NAMALWA (cell line): ENCODE results near the gene ZNF618.
"Not testable (repeated sequence)": the region's sequence is repeated elsewhere in the genome, so short reads cannot be mapped to it uniquely, and the experiment has no call there.

Experiments used
- DNase-seq: peaks from one replicate; pipeline ENCODE4 v3.0.0-alpha.2; 2015; ENCODE audit warnings: low spot score

Gene ZNF618

DNA sequence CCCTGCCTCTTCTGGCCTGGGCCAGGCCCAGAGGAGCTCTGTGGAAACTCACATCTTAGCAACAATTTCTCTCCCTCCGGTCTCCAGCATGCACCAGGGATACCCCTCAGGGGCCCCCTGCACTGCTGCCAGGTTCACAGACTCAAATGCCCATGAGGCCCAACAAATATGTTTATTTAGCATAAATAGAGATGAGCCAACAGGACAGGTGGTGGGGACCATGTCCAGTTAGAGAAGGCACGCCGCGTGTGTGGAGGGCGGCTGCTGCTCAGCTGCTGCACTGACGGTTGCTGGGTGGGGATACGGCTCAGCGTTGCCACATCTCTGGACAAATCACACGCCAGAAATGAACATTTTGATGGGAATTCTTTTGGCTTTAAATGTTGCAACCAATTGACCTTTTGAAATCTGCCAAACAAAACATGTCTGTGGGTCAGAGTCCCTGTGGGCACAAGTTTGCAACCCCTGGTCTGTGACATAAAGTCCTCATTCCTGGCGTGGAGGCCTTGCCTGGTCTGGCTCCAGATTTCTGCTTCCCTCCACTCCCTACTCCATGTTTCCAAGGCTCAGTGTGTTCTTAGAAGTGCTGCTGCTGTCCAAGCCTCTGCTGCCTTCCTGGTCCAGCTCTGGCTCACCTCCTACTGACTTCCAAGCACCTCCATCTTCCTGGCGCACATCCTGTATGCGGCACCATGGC is 113.1 kb downstream of the ZNF618 start:
- DNase-seq: no peak

GRCh38 chr9:113989714-113990569 is 113.8 kb downstream of the ZNF618 start:
- no peak for DNase-seq

DNA sequence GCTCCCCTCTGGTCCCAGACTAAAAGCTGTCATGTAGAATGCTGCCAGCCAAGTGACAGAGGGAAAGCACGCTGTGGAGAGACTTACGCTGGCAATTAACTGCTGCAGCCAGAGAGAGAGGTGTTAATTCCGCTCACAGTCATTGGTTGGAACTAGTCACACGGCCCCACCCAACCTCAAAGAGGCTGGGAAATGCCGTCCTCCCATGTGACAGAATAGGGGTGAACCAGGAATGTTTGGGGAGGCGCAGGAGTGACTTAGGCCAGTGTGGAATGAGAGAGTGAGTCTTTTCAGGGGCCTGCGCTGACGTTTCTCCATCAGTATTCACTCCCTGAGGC is 114.4 kb downstream of the ZNF618 start:
- no peak for DNase-seq

DNA sequence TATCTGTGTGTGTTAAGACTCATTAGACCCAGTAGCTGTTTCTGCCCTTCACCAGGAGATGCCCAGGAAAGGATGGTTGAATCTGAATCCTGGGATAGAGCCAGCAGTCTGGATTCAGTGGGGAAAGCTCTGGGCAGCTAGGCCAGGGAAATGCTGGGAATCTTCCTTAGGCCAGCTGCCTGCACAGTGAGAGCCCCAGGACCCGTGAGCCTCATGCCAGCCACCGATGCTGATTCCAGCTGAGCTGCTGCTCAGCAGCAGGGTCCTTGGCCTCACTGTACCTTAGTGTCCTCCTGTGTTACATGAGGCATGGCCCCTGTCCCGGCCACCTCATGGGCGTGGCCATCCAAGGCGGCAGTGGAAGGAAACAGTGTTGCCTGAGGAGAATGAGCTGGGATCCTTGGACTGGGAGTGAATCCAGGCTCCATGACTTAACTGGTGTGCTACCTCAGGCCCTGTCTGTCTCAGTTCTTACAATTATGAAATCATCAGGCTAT is 114.9 kb downstream of the ZNF618 start:
- DNase-seq: no peak

DNA sequence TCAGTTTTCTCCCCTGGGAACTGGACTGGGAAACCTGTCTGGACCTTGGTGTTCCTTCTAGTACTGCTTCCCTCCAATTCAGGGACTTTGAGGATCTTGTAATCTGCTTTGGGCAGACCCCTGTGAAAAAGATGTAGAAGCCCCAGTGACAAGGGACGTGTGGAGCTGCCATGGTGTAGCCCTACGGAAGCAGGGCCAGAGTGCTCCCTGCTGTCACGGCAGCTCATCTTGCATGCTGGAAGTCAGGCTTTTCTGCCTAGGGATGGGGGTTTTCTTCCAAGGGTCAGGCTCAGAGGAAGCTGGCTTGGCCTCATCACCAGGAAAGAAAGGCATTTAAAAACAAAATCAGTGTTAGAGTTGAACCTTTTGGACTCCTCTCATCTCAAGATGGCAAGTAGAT is 115.6 kb downstream of the ZNF618 start:
- DNase-seq: no peak

DNA sequence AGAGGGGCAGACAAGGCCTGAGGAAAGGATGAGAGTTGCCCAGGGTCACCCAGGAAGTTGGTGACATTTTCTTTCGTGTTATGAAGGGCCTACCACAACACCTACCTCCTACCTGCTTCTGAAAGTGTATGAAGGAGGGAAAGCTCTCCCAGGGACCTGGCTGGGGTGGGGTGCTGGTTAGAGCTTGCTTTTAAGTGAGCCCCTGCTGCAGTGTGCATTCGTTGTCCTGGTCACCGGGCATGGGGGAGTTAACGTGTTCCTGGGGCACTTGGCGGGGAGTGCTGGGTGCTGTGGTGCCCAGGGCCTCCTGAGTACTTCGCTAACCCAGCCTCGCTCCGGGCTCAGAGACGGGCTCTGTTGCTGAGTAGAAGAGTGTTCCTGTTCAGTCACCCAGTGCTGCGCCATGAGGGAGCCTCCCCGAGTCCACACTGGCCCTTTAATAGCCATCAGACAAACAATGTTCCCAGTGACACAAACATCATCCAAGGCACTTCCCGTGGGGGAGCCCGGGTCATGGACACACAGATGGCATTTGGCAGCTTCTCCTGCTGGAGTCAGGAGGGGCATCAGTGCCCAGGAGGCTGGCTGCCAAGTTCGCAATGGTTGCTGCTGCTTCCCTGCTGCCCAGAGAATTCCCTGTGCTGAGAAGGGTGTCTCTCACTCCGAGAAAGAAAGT is 116.3 kb downstream of the ZNF618 start:
- DNase-seq: no peak

DNA sequence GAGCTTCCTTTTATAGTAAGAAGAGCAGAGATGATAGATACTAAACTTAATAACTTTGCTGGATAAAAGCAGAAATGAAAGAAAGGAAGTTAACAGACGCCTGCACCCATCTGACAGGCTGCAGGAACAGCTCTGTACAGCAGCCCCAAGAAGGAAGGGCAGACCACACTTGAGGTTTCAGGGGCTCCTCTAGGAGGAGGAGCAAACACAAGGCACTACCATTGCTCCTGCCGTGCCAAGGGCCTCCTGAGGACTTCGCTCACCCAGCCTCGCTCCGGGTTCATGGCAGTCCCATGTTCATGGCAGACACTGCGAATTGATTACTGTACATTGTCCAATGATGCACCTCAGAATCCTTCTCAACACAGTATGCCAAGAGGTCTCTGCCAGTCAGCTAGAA is 116.9 kb downstream of the ZNF618 start:
- DNase-seq: no peak

- no peak for DNase-seq
Observed at GRCh38 chr9:113993838-113994540, 117.9 kb downstream of the ZNF618 start.

DNA sequence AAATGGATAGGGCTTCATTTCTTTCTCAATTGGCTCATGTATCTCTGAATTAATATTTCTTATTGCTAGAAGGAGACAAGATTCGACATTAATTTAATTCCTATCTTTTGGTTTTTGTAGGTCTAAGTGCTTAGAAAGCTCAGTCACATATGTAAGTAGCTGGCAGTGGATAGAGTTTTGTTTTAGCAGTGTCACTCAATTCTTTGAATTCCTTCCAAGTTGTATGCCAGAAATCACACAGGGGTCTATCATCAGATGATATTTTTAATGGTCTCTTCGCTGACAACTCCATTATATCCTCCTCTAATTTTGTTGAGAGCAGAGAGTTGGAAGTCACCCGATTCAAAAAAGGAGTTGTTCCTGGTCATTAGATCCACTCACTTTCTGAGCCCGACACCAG is 119.3 kb downstream of the ZNF618 start:
- DNase-seq: no peak

DNA sequence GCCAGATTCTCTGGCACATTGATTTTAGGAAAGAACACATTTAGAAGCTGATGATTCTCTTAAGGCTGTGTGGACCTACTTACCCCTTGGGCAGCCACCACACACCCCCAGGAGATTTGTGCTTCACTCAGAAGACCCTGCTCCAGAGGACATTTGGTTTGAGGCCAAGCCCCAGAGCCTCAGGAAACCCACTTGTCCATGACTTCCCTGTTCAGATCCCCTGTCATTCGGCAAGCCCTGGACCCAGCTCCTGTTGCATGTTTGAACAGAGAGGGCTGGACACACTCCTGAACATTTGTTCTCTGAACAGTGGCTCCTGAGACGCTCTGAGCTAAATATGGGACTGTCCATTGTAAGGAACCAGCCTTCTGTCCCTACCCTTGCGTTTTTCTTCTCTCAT is 119.9 kb downstream of the ZNF618 start:
- DNase-seq: no peak

- DNase-seq: no peak
Observed at GRCh38 chr9:113996531-113997001, 120.5 kb downstream of the ZNF618 start.

DNA sequence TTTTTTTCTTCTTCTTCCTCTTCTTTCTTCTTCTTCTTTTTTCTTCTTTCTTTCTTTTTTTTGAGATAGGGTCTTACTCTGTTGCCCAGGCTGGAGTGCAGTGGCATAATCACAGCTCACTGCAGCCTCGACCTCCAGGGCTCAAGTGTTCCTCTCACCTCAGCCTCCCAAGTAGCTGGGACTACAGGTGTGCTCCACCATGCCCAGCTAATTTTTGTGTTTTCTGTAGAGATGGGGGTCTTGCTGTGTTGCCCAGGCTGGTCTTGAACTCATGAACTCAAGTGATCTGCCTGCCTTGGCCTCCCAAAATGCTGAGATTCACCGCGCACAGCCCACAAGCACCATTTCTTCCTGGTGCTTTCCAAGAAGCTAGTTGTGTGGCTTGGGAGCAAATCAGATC is 121.0 kb downstream of the ZNF618 start:
- DNase-seq: not testable (repeated sequence)

DNA sequence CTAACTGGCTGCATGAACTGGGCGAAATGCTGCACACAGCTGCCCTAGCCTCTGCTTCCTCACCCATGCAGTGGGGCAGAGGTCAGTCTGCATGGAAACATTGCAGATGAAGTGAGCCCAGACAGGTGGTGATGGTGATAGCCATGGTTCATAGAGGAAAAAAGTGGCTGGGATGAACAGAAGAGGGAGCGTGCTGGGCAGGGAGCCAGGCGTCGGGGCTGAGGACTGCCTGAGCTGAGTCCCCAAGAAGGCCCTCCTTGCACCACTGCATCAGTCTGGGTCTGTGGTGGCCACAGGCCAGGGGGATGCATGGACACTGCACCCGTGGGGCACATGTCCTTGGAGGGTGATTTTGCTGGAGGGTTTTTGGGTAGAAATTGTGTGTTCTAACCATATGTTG is 121.5 kb downstream of the ZNF618 start:
- DNase-seq: no peak

- DNase-seq: no peak
Observed at GRCh38 chr9:113998114-113998513, 122.0 kb downstream of the ZNF618 start.

- DNase-seq: no peak
Observed at GRCh38 chr9:113998525-113999255, 122.6 kb downstream of the ZNF618 start.

DNA sequence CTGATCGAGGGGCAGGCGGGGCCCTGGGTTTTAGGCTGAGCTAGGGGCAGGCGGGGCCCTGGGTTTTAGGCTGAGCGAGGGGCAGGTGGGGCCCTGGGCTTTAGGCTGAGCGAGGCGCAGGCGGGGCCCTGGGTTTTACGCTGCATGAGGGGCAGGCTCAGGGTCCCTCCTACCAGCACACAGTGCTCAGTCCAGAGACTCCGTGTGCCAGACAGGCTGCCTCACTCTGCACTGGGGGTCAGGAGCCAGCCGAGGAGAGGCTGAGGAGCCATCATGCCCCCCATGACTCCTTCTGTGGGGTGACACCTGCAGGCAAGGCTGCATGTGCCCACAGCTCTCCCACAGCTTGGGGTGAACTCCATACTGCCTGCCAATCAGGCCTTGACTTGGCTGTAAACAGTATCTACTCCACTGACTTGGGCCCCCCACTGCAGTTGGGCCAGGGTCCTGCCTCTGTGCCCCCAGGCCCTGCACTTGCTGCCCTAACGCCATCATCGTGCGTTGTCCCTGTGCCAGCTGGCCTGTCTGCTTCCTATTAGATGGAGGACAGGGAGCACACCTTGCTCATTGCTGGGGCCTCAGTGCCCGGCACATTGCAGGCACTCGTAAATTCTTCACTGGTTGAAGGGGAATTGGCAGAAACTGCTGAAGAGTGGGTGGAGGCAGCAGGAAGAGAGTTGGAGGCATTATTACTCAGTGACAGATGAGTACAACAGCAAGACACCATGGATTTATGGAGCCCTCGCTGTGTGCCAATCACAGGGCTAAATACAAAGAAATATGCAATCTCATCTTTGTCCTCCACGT is 123.3 kb downstream of the ZNF618 start:
- no peak for DNase-seq

DNA sequence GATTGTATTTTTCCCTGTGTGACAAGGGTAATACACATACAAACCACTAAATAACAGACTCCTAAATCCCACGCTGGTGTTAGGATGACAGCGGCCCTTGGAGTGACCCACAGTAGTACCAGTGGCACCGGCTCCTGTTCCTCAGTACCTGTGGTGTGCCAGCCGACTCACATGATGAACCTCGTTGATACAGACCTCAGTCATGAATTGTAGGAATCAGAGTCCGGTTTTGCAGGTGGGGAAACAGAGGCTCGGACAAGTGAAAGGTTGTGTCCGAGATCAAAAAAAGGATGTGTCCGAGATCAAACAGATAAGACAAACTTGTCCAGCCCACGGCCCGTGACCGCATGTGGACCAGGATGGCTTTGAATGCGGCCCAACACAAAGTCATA is 124.0 kb downstream of the ZNF618 start:
- no peak for DNase-seq

DNA sequence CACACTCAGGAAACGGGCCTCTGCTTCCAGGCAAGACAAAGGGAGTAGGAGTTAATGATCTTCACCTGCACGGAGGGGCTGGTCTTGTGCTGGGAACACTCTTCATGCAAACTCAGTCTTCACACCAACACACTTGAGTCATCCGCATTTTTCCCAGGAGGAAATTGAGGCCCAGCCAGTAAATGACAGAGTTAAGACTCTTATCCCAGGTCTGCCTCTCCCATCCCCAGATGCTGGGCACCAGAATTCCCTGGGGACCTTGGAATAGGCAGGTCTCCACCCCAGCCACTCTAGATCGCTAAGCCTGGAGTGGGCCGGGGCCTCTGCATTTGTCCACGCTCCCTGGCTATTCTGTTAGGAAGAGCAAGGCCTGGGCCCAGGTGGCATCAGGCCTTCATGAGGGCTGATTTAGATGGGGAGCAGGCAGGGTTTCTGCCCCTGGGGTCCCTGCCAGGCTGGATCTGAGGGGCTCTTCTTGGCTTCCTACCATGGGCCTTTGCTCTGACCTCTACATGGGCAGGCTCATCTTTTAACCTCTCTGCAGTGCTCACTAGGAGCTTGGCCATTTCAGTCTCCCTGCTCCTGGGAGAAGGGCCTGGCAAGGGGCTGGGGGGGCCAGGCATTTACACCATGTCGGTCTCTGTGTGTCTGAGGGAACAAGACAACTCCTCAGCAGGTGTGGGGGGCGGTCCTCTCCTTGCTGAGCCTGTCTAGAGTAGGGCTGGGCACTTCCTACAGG is 124.7 kb downstream of the ZNF618 start:
- DNase-seq: no peak

DNA sequence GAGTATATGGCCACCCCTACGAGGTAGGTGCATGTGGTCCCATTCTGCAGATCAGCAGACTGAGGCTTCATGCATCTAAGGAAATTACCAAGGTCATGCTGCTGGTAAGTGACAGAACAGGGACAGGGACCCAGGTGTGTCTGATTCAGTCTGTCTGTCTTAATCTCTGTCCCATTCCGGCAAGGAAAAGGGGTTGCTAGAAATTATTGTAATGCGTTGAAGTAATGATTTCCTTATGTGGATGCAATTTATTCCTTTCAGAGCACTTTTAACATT is 125.2 kb downstream of the ZNF618 start:
- no peak for DNase-seq

- DNase-seq: no peak
Observed at GRCh38 chr9:114001794-114002261, 125.7 kb downstream of the ZNF618 start.
